Suprapubic skin (tissue), 4 donors: ENCODE measurements around the gene ZFYVE19. TPM values are rescaled to one million over a fixed set of nuclear protein-coding genes. Genes with fewer than 3 reads are reported as not detected.

ENCODE experiments used
- DNase-seq, 2 donors: peaks; one replicate each; pipeline ENCODE4 v3.0.0-alpha.2; 2019; ENCODE audit warnings: low spot score in 2 of 2
- H3K27ac ChIP-seq: fragments of 200-600 bp; sonication (generic); one replicate; pipeline ENCODE4 v1.5.1; 2019
- H3K27me3 ChIP-seq: fragments of 200-600 bp; sonication (generic); one replicate; pipeline ENCODE4 v1.5.1; 2019
- H3K36me3 ChIP-seq: fragments of 200-600 bp; sonication (generic); one replicate; pipeline ENCODE4 v1.5.1; 2019
- H3K4me1 ChIP-seq: fragments of 200-600 bp; sonication (generic); one replicate; pipeline ENCODE4 v1.5.1; 2019
- H3K4me3 ChIP-seq: fragments of 200-600 bp; sonication (generic); one replicate; pipeline ENCODE4 v1.5.1; 2019; ENCODE audit warnings: mild to moderate bottlenecking
- H3K9me3 ChIP-seq: fragments of 200-600 bp; sonication (generic); one replicate; pipeline ENCODE4 v1.5.1; 2019
- EP300 ChIP-seq: sonication (generic); formaldehyde crosslinking; IDR thresholded peaks from one replicate; pipeline ENCODE4 v1.6.1; 2017; ENCODE audit warnings: antibody characterized with exemption
- POLR2A ChIP-seq, 2 donors: fragments of 450-650 bp; IDR thresholded peaks; one replicate each; pipeline ENCODE4 v1.6.1; 2017; ENCODE audit warnings: antibody characterized with exemption in 2 of 2, mild to moderate bottlenecking in 2 of 2, moderate library complexity in 2 of 2
- POLR2AphosphoS5 ChIP-seq, 3 donors: sonication (generic); formaldehyde crosslinking; IDR thresholded peaks; one replicate each; pipeline ENCODE4 v1.6.1; 2017; ENCODE audit warnings: antibody characterized with exemption in 3 of 3
- WGBS: methylation state at CpG from one replicate; pipeline ENCODE4 v1.1.5; 2018; 5-methylcytosine and 5-hydroxymethylcytosine counted together
- total RNA-seq, 4 donors: library from RNA; depleted of rRNA; stranded (reverse); fragments of >200 nt; gene quantifications; one replicate each; pipeline ENCODE4 v1.1.0, GENCODE V29; 2016
- TF ChIP-seq, protein P1 (sequence below), 2 donors: fragments of 200-600 bp in 1 of 2; fragments of 450-650 bp in 1 of 2; sonication (generic) in 1 of 2; IDR thresholded peaks; one replicate each; pipeline ENCODE4 v1.5.1; 2016 to 2019; ENCODE audit warnings: antibody characterized with exemption in 2 of 2, mild to moderate bottlenecking in 1 of 2, moderate library complexity in 1 of 2

The ZFYVE19 gene
- total RNA-seq, 4 donors from 2014 or later = 33.3 to 57.1 (median 37.9) TPM

DNA sequence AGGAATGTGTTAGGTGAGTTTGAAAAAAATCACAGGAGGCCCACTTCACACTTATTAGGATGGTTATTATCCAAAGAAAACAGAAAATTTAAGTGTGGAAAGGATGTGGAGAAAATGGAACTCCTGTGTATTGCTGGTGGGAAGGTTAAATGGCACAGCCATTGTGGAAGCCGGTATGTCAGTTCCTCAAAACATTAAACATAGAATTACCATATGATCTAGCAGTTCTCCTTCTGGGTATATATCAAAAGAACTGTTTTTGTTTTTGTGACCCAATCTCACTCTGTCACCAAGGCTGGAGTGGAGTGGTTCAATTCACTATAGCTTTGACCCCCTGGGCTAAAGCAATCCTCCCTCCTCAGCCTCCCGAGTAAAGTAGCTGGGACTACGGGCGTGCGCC, 10.4 kb upstream of the ZFYVE19 start:
- no peak for DNase-seq
- peaks cover 5% of the 10 kb centered on the region for H3K36me3 ChIP-seq
- H3K27ac ChIP-seq = no peak overlapping the region
- H3K9me3 ChIP-seq = no peaks in the 10 kb centered on the region
- H3K27me3 ChIP-seq = no peaks in the 10 kb centered on the region
- TF ChIP-seq EP300 (no peak), POLR2A (IDR thresholded peaks at IDR 0.05) (no peak), POLR2AphosphoS5 (IDR thresholded peaks at IDR 0.05) (no peak)
- TF ChIP-seq, protein P1, sequence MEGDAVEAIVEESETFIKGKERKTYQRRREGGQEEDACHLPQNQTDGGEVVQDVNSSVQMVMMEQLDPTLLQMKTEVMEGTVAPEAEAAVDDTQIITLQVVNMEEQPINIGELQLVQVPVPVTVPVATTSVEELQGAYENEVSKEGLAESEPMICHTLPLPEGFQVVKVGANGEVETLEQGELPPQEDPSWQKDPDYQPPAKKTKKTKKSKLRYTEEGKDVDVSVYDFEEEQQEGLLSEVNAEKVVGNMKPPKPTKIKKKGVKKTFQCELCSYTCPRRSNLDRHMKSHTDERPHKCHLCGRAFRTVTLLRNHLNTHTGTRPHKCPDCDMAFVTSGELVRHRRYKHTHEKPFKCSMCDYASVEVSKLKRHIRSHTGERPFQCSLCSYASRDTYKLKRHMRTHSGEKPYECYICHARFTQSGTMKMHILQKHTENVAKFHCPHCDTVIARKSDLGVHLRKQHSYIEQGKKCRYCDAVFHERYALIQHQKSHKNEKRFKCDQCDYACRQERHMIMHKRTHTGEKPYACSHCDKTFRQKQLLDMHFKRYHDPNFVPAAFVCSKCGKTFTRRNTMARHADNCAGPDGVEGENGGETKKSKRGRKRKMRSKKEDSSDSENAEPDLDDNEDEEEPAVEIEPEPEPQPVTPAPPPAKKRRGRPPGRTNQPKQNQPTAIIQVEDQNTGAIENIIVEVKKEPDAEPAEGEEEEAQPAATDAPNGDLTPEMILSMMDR (IDR thresholded peaks at IDR 0.05) = no peak
- H3K4me1 ChIP-seq = peaks cover 18% of the 10 kb centered on the region
- no peak overlapping the region for H3K4me3 ChIP-seq
- 95% methylated on average over 5 of the region's 5 CpGs for WGBS

GRCh38 chr15:40799523-40799922, 7.4 kb upstream of the ZFYVE19 start:
- WGBS = 95% methylated on average over 3 of the region's 3 CpGs
- H3K27ac ChIP-seq = peak overlapping the region; percentile 61
- H3K4me1 ChIP-seq = peaks cover 8% of the 10 kb centered on the region

DNA sequence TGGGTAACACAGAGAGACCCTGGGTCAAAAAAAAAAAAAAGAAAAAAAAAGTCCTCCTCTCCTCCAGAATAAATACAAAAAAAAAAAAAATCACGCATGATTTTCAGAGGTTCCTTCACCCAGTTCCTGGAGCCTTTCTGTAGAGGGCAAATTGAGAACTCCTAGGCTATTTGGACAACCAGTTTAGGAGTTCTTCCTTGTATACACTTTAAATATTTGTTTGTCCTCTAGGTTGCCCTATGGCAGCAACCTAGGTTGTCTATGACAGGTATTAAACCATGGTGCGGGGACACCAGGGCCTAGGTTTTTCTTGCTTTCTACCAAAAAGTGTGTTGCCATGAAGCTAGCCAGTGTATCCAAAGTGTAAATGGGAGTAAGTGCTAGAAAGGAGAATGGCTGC, 3.8 kb upstream of the ZFYVE19 start:
- no peak for DNase-seq
- Histone ChIP-seq H3K27ac (no peak overlapping the region), H3K27me3 (no peaks in the 10 kb centered on the region), H3K36me3 (peaks cover 4% of the 10 kb centered on the region), H3K4me1 (peaks cover 16% of the 10 kb centered on the region), H3K9me3 (no peaks in the 10 kb centered on the region), H3K4me3 (no peak overlapping the region)
- TF ChIP-seq EP300 = no peak
- no peak for TF ChIP-seq POLR2A (IDR thresholded peaks at IDR 0.05)
- TF ChIP-seq, protein P1 (IDR thresholded peaks at IDR 0.05) = no peak
- no peak for TF ChIP-seq POLR2AphosphoS5 (IDR thresholded peaks at IDR 0.05)
- 86% methylated on average over 2 of the region's 2 CpGs for WGBS

More at GRCh38 chr15:40799523-40799922, 7.4 kb upstream of the ZFYVE19 start:
- no peak for DNase-seq
- no peak for TF ChIP-seq POLR2AphosphoS5 (IDR thresholded peaks at IDR 0.05)
- TF ChIP-seq, protein P1 (IDR thresholded peaks at IDR 0.05) = no peak
- TF ChIP-seq EP300 = no peak
- TF ChIP-seq POLR2A (IDR thresholded peaks at IDR 0.05) = no peak
- Histone ChIP-seq H3K4me3 (no peak overlapping the region), H3K9me3 (no peaks in the 10 kb centered on the region), H3K36me3 (peaks cover 4% of the 10 kb centered on the region), H3K27me3 (no peaks in the 10 kb centered on the region)

GRCh38 chr15:40803688-40804087, 3.2 kb upstream of the ZFYVE19 start:
- H3K9me3 ChIP-seq = no peaks in the 10 kb centered on the region
- DNase-seq = no peak
- H3K4me1 ChIP-seq = peaks cover 22% of the 10 kb centered on the region
- H3K27ac ChIP-seq = no peak overlapping the region
- peaks cover 4% of the 10 kb centered on the region for H3K36me3 ChIP-seq
- H3K4me3 ChIP-seq = no peak overlapping the region
- WGBS = 88% methylated on average over 1 of the region's 1 CpG
- H3K27me3 ChIP-seq = no peaks in the 10 kb centered on the region
- TF ChIP-seq, protein P1 (IDR thresholded peaks at IDR 0.05) = no peak
- TF ChIP-seq POLR2A (IDR thresholded peaks at IDR 0.05) = no peak
- TF ChIP-seq POLR2AphosphoS5 (IDR thresholded peaks at IDR 0.05) = no peak
- TF ChIP-seq EP300 = no peak

DNA sequence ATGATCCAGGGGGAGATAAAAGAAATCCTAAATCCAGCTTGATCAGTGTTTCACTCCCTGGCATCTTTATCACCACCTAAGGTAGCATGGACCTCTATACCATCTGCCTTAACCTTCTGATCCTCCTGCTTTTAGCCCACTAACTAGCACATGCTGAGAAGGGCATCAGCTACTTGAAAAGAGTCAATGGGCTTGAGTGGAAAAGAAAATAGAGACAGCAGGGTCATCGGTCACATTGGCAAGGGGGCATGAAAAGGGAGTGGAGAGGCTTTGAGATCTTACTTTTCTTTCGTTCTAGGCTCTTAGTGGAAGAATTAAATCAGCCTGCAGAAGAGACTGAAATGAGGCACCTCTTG, 239 bp upstream of the ZFYVE19 start:
- H3K36me3 ChIP-seq = peaks cover 17% of the 10 kb centered on the region
- peak overlapping the region; percentile 84 for H3K27ac ChIP-seq
- no peaks in the 10 kb centered on the region for H3K27me3 ChIP-seq
- H3K4me1 ChIP-seq = peaks cover 22% of the 10 kb centered on the region
- WGBS = 5% methylated on average over 2 of the region's 2 CpGs
- no peak for DNase-seq
- H3K9me3 ChIP-seq = no peaks in the 10 kb centered on the region
- H3K4me3 ChIP-seq = peak overlapping the region; percentile 78
- TF ChIP-seq, protein P1 (IDR thresholded peaks at IDR 0.05) = no peak
- TF ChIP-seq POLR2A (IDR thresholded peaks at IDR 0.05) = no peak
- TF ChIP-seq EP300 = no peak
- no peak for TF ChIP-seq POLR2AphosphoS5 (IDR thresholded peaks at IDR 0.05)
